ENCODE results near the gene CEP97. TPM values are rescaled to one million over a fixed set of nuclear protein-coding genes. Genes with fewer than 3 reads are reported as not detected.

CEP97 gene
- total RNA-seq, 2 donors from 2014 or later = 7.2 to 9.9 TPM

DNA sequence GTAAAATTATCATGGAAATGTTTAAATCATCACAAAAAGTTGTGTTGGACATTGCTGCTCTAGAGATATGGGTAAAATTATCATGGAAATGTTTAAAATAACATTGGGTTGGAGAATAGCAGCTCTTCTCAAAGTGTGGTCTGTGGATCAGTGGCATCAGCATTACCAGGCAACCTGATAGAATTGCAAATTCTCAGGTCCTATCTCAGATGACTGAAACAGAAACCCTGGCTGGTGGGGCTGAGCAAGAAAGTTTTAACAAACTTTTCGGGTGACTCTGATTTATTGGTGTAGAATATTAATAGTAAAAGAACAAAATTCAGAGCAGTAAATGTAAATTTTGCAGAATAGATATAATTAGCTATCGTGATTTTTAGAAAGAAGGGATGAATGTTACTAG is 83.5 kb downstream of the CEP97 start:
- DNase-seq (ENCODE audit: low spot score) = no peak
- intact Hi-C loops (cut with DNase I) = loop anchor here in 1 of 2 donors (5.0 kb wide), 1 partner anchor 724 kb away; no protein-coding TSS in a partner anchor

DNA sequence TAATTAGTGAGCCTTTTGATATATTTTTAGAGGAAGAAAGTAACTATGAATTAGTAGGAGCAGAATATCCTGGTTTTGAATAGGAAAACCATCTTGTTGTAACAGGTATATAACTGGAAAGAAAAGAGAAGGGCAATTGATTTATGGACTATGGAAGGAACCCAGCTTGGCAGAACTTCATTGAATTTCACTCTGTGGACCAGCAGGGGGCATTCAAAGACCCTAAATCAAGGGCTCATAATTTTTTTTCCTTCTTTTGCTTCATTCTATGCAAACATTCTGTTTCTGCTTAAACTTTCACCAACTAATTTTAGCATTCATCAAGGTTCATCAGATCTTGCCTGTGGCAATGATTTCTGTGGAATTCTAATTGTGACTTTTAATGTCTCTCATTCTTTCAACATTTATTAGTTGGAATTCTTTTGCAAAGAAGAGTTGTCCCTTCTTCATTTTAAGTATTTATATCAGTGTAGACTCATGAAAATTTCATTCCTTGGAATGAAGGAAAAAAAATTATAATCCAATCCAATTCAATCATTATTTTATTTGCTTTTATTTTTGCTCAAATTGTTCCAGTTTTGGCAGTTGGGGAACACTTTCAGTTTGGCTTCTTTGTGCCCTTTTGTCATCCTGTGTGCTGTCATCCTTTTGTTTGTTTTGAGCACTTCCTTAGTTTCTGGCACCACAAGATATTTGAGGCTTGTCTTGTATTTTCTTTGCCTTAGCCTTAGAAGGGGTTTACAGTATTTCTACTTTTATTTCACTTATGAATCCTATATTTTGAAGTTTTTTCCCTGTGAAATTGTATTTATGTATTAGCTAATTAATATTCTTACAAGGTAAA is 85.0 kb downstream of the CEP97 start:
- DNase-seq (ENCODE audit: low spot score) = no peak
- intact Hi-C loops (cut with DNase I) = loop anchor here (5.0 kb wide), 3 partner anchors 413 to 723 kb away; no protein-coding TSS in a partner anchor

DNA sequence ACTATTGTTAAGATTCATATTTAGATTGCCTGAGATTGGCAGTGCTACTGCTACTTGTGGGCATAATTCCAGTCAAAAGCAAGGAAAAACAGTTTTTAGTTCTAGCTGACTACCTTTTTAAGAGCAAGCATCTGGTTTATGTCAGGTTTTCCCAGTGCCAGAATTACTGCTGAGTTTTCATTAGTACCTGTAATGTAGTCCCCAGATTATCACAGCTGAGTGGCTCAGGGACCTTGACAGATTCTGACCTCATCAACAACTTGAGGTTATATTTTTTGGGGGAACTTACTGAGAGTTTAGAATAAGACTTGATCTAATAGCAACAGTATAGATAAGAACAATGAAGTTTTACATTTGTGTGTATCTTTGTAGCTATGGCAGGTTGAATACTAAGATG is 85.6 kb downstream of the CEP97 start:
- no peak for DNase-seq (ENCODE audit: low spot score)
- intact Hi-C loops (cut with DNase I) = loop anchor here (5.0 kb wide), 2 partner anchors 412 to 417 kb away; no protein-coding TSS in a partner anchor

DNA sequence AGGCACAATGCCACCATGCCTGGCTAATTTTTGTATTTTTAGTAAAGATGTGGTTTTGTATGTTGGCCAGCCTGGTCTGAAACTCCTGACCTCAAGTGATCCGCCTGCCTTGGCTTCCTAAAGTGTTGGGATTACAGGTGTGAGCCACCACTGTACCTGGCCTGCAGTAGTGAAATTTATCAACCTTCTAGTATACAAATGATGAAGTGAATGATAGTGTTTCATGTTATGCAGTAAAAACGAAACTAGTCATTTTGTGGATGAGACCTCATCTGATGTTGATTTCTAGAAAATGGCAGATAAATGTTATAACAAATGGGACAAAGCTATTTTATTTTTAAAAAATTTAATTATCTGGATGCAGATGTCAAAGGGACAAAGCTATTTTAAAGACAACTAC is 87.5 kb downstream of the CEP97 start:
- no peak for DNase-seq (ENCODE audit: low spot score)
- intact Hi-C loops (cut with DNase I) = loop anchor here (5.0 kb wide), 2 partner anchors 410 to 415 kb away; no protein-coding TSS in a partner anchor

DNA sequence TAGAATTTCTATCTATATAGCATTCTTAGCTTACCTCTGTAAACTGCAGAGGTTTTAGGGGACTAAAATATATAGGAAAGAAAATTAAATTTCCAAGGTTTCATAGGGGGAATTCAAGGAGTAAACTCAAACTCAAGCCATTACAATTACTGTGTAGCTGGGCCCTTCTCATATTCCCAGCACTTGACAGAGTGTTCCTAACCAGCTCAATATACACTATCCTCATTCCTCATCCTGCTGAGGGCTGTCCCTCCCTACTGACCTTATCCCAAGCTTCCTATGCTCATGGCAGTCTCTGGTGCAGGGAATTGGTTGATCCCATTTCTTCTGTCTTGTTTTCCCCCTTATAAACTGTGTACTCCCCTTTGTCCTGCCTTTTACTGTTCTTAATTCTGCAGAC is 88.5 kb downstream of the CEP97 start:
- intact Hi-C loops (cut with DNase I) = loop anchor here (5.0 kb wide), 2 partner anchors 409 to 414 kb away; no protein-coding TSS in a partner anchor
- DNase-seq (ENCODE audit: low spot score) = no peak

DNA sequence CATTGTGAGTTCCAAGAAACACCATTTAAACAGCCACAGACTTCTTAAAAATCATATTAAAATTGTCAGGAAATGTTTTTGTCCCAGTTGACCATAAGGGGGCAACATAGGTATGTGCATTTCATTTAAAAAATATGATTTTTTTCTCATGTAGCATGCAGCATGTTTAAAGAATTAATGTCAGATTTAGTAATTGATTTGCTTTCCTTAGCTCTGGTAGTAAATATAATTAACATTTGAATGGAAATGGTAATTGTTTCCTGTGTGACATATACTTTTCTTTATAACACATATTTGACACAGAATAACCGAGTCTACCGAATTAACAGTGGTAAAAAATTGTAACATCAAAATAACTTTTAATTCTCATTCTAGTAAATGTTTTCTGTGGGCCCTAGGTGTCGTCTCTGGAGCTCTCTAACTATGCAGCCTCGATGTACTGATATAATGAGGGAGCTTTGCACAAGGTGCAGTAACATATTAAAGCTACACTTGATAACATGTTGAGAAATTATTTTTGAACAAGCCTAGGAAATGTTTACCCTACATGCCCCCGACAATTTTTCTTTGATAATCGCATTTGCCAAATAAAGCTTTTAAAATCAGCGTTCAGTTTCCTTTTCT is 89.5 kb downstream of the CEP97 start:
- DNase-seq (ENCODE audit: low spot score) = no peak
- intact Hi-C loops (cut with DNase I) = loop anchor here (5.0 kb wide), 2 partner anchors 408 to 413 kb away; no protein-coding TSS in a partner anchor

DNA sequence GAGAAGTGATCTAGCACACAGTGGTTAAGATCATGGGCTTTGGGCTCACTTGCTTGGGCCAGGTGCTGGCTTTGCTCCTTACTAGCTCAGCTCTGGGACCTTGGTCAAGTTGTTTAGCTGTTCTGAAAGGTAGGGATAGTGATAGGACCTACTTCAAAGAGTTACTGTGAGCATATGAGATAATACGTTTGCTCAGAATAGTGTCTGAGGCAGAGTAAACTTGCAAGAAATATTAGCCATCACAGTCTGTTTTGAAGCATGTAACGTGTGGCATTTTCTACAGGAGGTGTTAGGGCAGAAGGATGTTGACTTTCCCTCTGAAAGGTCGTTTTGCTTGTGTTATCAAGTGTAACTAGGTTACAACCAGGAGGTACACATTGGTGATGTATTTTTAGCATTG is 90.4 kb downstream of the CEP97 start:
- intact Hi-C loops (cut with DNase I) = loop anchor here (5.0 kb wide), 2 partner anchors 407 to 412 kb away; no protein-coding TSS in a partner anchor
- no peak for DNase-seq (ENCODE audit: low spot score)

DNA sequence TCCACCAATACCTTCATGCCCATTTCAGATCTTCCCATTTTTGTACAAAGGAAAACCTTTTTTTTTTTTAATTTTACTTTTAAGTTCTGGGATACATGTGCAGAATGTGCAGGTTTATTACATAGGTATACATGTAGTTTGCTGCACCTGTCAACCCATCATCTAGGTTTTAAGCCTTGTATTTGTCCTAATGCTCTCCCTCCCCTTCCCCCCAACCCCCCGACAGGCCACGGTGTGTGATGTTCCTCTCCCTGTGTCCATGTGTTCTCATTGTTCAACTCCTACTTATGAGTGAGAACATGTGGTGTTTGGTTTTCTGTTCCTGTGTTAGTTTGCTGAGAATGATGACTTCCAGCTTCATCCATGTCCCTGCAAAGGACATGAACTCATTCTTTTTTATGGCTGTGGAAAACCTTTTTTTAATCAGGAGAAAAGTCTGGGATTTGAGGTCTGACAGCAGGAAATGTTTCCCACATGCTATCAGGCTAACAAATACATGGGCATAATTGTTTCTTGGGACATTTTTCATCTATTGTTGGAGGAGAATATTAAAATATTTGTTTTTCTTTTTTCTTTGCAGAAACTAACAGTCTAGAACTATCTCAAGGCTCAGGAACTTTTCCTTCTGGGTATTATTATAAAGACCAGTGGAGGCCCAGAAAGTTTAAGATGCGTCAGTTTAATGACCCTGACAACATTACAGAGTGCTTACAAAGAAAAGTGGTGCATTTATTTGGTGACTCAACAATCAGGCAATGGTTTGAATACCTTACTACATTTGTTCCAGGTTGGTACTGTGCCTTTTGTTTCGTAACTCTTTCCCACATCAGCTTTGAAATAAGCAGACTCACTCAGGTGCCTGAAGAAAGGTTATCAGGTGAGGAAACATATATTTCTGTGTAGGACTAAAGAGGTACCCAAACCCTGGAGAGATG is 92.1 kb downstream of the CEP97 start:
- intact Hi-C loops (cut with DNase I) = no loop called here
- DNase-seq (ENCODE audit: low spot score) = no peak

DNA sequence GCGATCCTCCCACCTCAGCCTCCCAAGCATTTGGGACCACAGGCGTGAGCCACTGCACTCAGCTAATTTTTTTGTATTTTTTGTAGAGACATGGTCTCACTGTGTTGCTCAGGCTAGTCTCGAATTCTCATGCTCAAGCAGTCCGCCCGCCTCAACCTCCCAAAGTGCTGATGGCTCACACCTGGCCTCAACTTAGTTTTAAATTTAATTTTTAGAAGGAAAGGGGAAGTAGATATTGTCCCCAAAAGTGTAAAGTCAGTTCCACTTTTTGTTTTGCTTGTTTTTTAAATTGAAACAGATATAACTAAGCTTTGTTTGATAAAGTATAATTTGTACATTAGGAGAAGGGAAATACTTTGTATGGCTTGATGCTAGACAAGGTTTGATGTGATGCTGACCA is 93.6 kb downstream of the CEP97 start:
- intact Hi-C loops (cut with DNase I) = no loop called here

DNA sequence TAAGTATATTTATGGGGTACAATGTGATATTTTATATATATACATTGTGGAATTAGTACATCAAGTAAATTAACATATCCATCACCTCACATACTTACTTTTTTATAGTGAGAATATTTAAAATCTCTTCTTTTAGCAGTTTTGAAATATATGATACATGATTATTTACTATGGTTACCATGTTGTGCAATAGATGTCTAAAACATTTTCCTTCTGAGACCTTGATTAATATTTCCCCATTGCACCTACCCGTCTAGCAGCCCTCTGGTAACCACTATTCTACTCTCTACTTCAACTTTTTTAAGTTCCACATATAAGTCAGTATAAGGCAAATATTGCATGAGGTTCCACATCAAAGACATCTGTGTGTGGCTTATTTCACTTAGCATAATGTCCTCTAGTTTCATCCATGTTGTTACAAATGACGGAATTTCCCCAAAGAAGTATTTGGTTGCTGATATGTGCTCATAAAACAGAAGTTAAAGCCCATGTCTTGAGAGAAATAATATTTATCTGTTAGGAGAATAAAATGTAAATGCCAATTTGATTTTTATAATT is 95.3 kb downstream of the CEP97 start:
- intact Hi-C loops (cut with DNase I) = no loop called here
- no peak for DNase-seq (ENCODE audit: low spot score)

More for the DNA sequence above, 93.6 kb downstream of the CEP97 start:
- DNase-seq (ENCODE audit: low spot score) = no peak

Other genes with a start within 250 kb of the CEP97 start
- 10 to 100 TPM; 17.0 to 20.0 TPM for gene SENP7, start 211.4 kb upstream of the CEP97 start, total RNA-seq
- 10 to 100 TPM; 14.6 to 15.2 TPM for gene TRMT10C, start 162.7 kb upstream of the CEP97 start, total RNA-seq
- 100 to 1,000 TPM; 184 to 223 TPM for gene PCNP, start 150.4 kb upstream of the CEP97 start, total RNA-seq
- 10 to 100 TPM; 12.2 to 15.5 TPM for gene ZBTB11, start 47.5 kb upstream of the CEP97 start, total RNA-seq
- 100 to 1,000 TPM; 756 TPM for gene RPL24, start 37.9 kb upstream of the CEP97 start, total RNA-seq
- gene NXPE3, start 54.6 kb downstream of the CEP97 start, total RNA-seq = 10 to 100 TPM; 21.0 to 21.1 TPM
- 100 to 1,000 TPM in 1 of 2 donors, 10 to 100 TPM in 1; 77.4 to 103 TPM for gene NFKBIZ, start 124.9 kb downstream of the CEP97 start, total RNA-seq

Measured in posterior vena cava (tissue), 2 donors.